Ishikawa (cell line): ENCODE data around the gene CLIP4.

ENCODE experiments used
- CEBPB ChIP-seq: IDR thresholded peaks from 2 replicates; pipeline ENCODE4 v1.6.1; 2012
- CREB1 ChIP-seq: IDR thresholded peaks from 2 replicates; pipeline ENCODE4 v1.6.1; 2012; ENCODE audit warnings: low read depth
- EGR1 ChIP-seq: IDR thresholded peaks from 2 replicates; pipeline ENCODE4 v1.6.1; 2012
- EP300 ChIP-seq: IDR thresholded peaks from 2 replicates; pipeline ENCODE4 v1.6.1; 2012; ENCODE audit warnings: borderline replicate concordance
- FOXM1 ChIP-seq: IDR thresholded peaks from 2 replicates; pipeline ENCODE4 v1.6.1; 2012; ENCODE audit warnings: low read depth, borderline replicate concordance
- NFIC ChIP-seq: IDR thresholded peaks from 2 replicates; pipeline ENCODE4 v1.6.1; 2012
- RAD21 ChIP-seq: IDR thresholded peaks from 2 replicates; pipeline ENCODE4 v1.6.1; 2012; ENCODE audit warnings: low read depth
- TAF1 ChIP-seq: IDR thresholded peaks from 2 replicates; pipeline ENCODE4 v1.6.1; 2012; ENCODE audit warnings: low read depth, mild to moderate bottlenecking
- TCF12 ChIP-seq: IDR thresholded peaks from 2 replicates; pipeline ENCODE4 v1.6.1; 2012; ENCODE audit warnings: low read depth
- TEAD4 ChIP-seq: IDR thresholded peaks from 2 replicates; pipeline ENCODE4 v1.6.1; 2012
- YY1 ChIP-seq: IDR thresholded peaks from 2 replicates; pipeline ENCODE4 v1.6.1; 2012; ENCODE audit warnings: low read depth
- ZBTB7A ChIP-seq: IDR thresholded peaks from 2 replicates; pipeline ENCODE4 v1.6.1; 2012; ENCODE audit warnings: low read depth
- TF ChIP-seq, protein P1 (sequence below): IDR thresholded peaks from 2 replicates; pipeline ENCODE4 v1.6.1; 2012
- TF ChIP-seq, protein P2 (sequence below): IDR thresholded peaks from 2 replicates; pipeline ENCODE4 v1.6.1; 2012
- TF ChIP-seq, protein P3 (sequence below): IDR thresholded peaks from 2 replicates; pipeline ENCODE4 v1.6.1; 2012; ENCODE audit warnings: low read depth, mild to moderate bottlenecking

The CLIP4 gene

DNA sequence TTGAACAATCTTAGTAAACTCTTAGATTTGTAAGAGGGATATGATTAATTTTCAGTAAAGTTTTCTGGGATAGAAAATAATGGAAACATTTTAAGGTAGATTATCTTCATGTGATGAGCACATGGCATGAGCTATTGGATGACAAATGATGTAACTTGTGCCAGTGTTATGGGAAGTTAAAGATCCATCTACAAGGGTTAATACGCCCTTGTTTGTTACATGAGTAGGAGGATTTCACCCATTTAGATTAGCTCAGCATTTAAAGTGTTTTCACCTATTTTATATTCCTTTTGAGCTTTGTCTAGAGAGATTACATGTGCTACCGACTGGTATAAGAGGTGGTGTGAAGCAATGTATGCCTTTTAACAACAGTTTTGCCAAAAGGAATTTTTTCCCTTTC, 5.6 kb downstream of the CLIP4 start:
- TF ChIP-seq RAD21 (no peak), EP300 (no peak), EGR1 (no peak), TCF12 (no peak), NFIC (no peak), TEAD4 (no peak), TAF1 (no peak)
- TF ChIP-seq, protein P1, sequence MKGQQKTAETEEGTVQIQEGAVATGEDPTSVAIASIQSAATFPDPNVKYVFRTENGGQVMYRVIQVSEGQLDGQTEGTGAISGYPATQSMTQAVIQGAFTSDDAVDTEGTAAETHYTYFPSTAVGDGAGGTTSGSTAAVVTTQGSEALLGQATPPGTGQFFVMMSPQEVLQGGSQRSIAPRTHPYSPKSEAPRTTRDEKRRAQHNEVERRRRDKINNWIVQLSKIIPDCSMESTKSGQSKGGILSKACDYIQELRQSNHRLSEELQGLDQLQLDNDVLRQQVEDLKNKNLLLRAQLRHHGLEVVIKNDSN = no peak

DNA sequence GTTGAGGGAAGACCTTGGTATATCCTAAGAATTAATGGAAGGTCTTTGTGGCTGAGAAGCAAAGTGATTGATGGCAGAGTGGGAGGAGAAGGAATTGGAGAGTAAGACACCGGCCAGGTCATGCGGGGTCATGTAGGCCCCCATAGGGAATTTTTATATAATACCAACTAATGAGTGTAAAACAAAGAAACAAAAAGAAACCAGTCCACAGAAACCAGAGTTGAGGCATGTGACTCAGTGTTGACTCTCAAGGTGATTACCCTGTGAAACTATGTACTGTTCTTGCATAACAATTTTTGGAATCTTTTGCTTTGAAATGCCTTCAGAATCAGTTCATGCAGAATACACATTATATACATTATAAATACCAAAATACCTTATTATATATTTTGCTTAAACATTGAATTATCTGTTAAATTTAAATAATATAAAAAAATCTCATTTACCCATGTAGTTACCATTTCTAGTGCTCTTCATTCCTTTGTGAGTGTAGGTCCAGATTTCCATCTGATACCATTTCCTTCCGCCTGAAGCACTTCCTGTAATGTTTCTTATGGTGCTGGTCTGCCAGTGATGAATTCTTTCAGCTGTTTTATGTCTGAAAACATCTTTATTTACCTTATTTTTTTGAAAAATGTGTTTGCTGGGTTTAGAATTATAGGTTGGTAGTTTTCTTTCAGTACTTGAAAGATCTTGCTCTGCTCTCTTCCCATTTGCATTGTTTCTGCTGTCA, 8.6 kb downstream of the CLIP4 start:
- TF ChIP-seq TEAD4 (peak; percentile 76), NFIC (no peak), EGR1 (no peak), TAF1 (no peak), CEBPB (peak; percentile 68), TCF12 (peak; percentile 54; the same call in 1 of the 2 replicates), ZBTB7A (no peak), CREB1 (no peak), YY1 (no peak), FOXM1 (peak; percentile 39; the same call in 1 of the 2 replicates), EP300 (peak; percentile 56; the same call in 1 of the 2 replicates), RAD21 (no peak)
- TF ChIP-seq, protein P2, sequence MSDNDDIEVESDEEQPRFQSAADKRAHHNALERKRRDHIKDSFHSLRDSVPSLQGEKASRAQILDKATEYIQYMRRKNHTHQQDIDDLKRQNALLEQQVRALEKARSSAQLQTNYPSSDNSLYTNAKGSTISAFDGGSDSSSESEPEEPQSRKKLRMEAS = no peak
- TF ChIP-seq, protein P3, sequence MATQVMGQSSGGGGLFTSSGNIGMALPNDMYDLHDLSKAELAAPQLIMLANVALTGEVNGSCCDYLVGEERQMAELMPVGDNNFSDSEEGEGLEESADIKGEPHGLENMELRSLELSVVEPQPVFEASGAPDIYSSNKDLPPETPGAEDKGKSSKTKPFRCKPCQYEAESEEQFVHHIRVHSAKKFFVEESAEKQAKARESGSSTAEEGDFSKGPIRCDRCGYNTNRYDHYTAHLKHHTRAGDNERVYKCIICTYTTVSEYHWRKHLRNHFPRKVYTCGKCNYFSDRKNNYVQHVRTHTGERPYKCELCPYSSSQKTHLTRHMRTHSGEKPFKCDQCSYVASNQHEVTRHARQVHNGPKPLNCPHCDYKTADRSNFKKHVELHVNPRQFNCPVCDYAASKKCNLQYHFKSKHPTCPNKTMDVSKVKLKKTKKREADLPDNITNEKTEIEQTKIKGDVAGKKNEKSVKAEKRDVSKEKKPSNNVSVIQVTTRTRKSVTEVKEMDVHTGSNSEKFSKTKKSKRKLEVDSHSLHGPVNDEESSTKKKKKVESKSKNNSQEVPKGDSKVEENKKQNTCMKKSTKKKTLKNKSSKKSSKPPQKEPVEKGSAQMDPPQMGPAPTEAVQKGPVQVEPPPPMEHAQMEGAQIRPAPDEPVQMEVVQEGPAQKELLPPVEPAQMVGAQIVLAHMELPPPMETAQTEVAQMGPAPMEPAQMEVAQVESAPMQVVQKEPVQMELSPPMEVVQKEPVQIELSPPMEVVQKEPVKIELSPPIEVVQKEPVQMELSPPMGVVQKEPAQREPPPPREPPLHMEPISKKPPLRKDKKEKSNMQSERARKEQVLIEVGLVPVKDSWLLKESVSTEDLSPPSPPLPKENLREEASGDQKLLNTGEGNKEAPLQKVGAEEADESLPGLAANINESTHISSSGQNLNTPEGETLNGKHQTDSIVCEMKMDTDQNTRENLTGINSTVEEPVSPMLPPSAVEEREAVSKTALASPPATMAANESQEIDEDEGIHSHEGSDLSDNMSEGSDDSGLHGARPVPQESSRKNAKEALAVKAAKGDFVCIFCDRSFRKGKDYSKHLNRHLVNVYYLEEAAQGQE = no peak
- TF ChIP-seq, protein P1 = no peak

DNA sequence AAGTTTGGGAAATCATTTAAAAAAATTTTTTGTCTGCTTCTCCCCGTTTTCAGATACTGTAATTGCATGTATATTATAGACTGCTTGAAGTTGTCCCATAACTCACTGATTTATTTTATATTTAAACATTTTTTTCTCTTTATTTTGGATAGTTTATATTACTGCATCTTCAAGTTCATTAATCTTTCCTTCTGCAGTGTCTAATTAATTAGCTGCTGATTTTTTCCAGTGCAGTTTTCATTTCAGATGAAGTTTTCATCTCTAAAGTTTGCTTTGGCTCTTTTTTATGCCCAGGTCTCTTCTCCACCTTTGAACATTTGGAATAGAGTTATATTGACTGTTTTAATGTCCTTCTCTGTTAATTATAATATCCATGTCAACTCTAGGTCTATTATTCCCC, 9.3 kb downstream of the CLIP4 start:
- no peak for TF ChIP-seq TEAD4
- TF ChIP-seq FOXM1 = no peak
- no peak for TF ChIP-seq NFIC
- TF ChIP-seq TAF1 = no peak

DNA sequence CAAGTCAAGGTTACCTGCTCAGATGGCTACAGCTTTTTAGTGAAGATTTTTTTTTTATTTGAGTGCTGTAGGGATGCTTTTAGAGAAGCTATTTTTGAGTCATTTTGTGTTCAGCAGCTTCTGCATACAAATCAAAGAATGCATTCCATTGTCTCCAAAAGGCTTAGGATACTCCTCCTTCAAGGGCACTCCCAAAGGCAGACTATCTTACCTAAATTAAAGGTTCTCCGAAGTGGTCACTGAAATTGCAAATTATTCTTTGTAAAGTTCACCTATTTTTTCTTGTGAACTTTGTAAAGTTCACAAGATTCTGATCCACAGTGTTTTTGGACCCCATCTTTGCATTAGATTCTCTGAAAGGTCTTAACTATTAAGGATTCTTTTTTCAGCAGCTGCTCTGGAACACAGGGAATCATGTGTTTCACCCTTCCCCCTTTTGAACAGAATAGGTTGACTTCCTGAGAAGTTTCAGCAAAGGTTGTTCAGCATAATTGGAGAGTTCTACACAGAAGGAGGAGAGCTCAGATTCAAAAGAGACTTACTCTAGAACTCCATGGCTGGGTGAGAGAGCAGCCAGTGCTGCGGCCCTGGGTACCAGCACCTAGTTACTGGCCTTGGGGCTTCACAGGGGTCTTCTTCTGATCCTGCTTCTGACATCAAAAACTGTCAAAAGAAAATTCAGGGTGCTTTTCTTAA, 14.5 kb downstream of the CLIP4 start:
- no peak for TF ChIP-seq EP300
- no peak for TF ChIP-seq CEBPB
- no peak for TF ChIP-seq EGR1
- TF ChIP-seq YY1 = no peak
- TF ChIP-seq, protein P2 = 0 out of 2 replicates have a peak, but pooled peaks have one; percentile 27
- no peak for TF ChIP-seq NFIC
- TF ChIP-seq, protein P3 = no peak

DNA sequence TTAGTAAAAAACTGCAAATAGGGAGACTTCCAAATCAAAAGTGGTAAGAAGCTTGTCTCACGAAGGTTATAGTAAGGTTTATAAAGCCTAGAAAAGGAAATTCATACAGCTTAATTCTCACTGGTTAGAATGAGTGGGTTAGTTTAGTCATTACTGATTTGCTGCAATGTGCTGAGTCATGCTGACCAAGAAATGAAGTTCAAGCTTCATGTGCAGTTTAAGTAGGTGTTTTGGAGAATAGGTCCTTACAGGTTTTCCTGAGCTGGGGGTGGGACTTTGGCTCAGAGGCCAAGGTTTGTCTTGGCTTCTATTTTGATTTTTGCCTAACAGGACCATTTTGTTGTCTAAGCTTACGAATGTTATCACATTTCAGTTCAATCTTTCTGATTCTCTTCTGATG, 15.1 kb downstream of the CLIP4 start:
- TF ChIP-seq, protein P2 = 0 out of 2 replicates have a peak, but pooled peaks have one; percentile 21
- peak; percentile 27; the same call in 1 of the 2 replicates for TF ChIP-seq EP300
- TF ChIP-seq, protein P3 = no peak
